ENCODE measurements around the gene VSTM4.

Gene VSTM4

GRCh38 chr10:49157229-49157628, 41.9 kb upstream of the VSTM4 start:
- Histone ChIP-seq H3K4me3 (ENCODE audit: low read depth in 1 of 2, low read length in 2 of 2) (no peak overlapping the region), H3K27me3 (ENCODE audit: control insufficient read depth in 1 of 2, insufficient read depth in 2 of 2, low read length in 2 of 2) (no peaks in the 10 kb centered on the region), H3K36me3 (ENCODE audit: control insufficient read depth in 1 of 2, insufficient read depth in 2 of 2, low read length in 2 of 2) (no peaks in the 10 kb centered on the region), H3K4me1 (ENCODE audit: control insufficient read depth in 1 of 2, insufficient read depth in 2 of 2, low read length in 2 of 2) (no peaks in the 10 kb centered on the region), H3K27ac (ENCODE audit: low read depth, low read length) (no peak overlapping the region), H3K9me3 (ENCODE audit: control insufficient read depth in 1 of 2, low read length in 2 of 2) (no peaks in the 10 kb centered on the region), H3K9ac (ENCODE audit: low read depth in 1 of 2, low read length in 2 of 2) (no peak overlapping the region)

GRCh38 chr10:49154641-49155040, 39.3 kb upstream of the VSTM4 start:
- Histone ChIP-seq H3K4me3 (ENCODE audit: low read depth in 1 of 2, low read length in 2 of 2) (no peak overlapping the region), H3K36me3 (ENCODE audit: control insufficient read depth in 1 of 2, insufficient read depth in 2 of 2, low read length in 2 of 2) (no peaks in the 10 kb centered on the region), H3K27ac (ENCODE audit: low read depth, low read length) (no peak overlapping the region), H3K4me1 (ENCODE audit: control insufficient read depth in 1 of 2, insufficient read depth in 2 of 2, low read length in 2 of 2) (no peaks in the 10 kb centered on the region), H3K9ac (ENCODE audit: low read depth in 1 of 2, low read length in 2 of 2) (no peak overlapping the region), H3K27me3 (ENCODE audit: control insufficient read depth in 1 of 2, insufficient read depth in 2 of 2, low read length in 2 of 2) (no peaks in the 10 kb centered on the region), H3K9me3 (ENCODE audit: control insufficient read depth in 1 of 2, low read length in 2 of 2) (no peaks in the 10 kb centered on the region)

- Histone ChIP-seq H3K27ac (ENCODE audit: low read depth, low read length) (no peak overlapping the region), H3K36me3 (ENCODE audit: control insufficient read depth in 1 of 2, insufficient read depth in 2 of 2, low read length in 2 of 2) (no peaks in the 10 kb centered on the region), H3K27me3 (ENCODE audit: control insufficient read depth in 1 of 2, insufficient read depth in 2 of 2, low read length in 2 of 2) (no peaks in the 10 kb centered on the region), H3K4me1 (ENCODE audit: control insufficient read depth in 1 of 2, insufficient read depth in 2 of 2, low read length in 2 of 2) (no peaks in the 10 kb centered on the region), H3K9me3 (ENCODE audit: control insufficient read depth in 1 of 2, low read length in 2 of 2) (no peaks in the 10 kb centered on the region), H3K4me3 (ENCODE audit: low read depth in 1 of 2, low read length in 2 of 2) (no peak overlapping the region), H3K9ac (ENCODE audit: low read depth in 1 of 2, low read length in 2 of 2) (no peak overlapping the region)
These were observed 38.6 kb upstream of the VSTM4 start for GRCh38 chr10:49153971-49154370.

GRCh38 chr10:49153115-49153514, 37.8 kb upstream of the VSTM4 start:
- no peak overlapping the region for H3K9ac ChIP-seq (ENCODE audit: low read depth in 1 of 2, low read length in 2 of 2)
- H3K4me1 ChIP-seq (ENCODE audit: control insufficient read depth in 1 of 2, insufficient read depth in 2 of 2, low read length in 2 of 2): no peaks in the 10 kb centered on the region
- no peaks in the 10 kb centered on the region for H3K9me3 ChIP-seq (ENCODE audit: control insufficient read depth in 1 of 2, low read length in 2 of 2)
- H3K27me3 ChIP-seq (ENCODE audit: control insufficient read depth in 1 of 2, insufficient read depth in 2 of 2, low read length in 2 of 2): no peaks in the 10 kb centered on the region
- no peaks in the 10 kb centered on the region for H3K36me3 ChIP-seq (ENCODE audit: control insufficient read depth in 1 of 2, insufficient read depth in 2 of 2, low read length in 2 of 2)
- no peak overlapping the region for H3K27ac ChIP-seq (ENCODE audit: low read depth, low read length)
- H3K4me3 ChIP-seq (ENCODE audit: low read depth in 1 of 2, low read length in 2 of 2): no peak overlapping the region

GRCh38 chr10:49152663-49153062, 37.3 kb upstream of the VSTM4 start:
- no peaks in the 10 kb centered on the region for H3K9me3 ChIP-seq (ENCODE audit: control insufficient read depth in 1 of 2, low read length in 2 of 2)
- no peak overlapping the region for H3K27ac ChIP-seq (ENCODE audit: low read depth, low read length)
- no peaks in the 10 kb centered on the region for H3K27me3 ChIP-seq (ENCODE audit: control insufficient read depth in 1 of 2, insufficient read depth in 2 of 2, low read length in 2 of 2)
- H3K9ac ChIP-seq (ENCODE audit: low read depth in 1 of 2, low read length in 2 of 2): no peak overlapping the region
- no peak overlapping the region for H3K4me3 ChIP-seq (ENCODE audit: low read depth in 1 of 2, low read length in 2 of 2)
- H3K36me3 ChIP-seq (ENCODE audit: control insufficient read depth in 1 of 2, insufficient read depth in 2 of 2, low read length in 2 of 2): no peaks in the 10 kb centered on the region
- H3K4me1 ChIP-seq (ENCODE audit: control insufficient read depth in 1 of 2, insufficient read depth in 2 of 2, low read length in 2 of 2): no peaks in the 10 kb centered on the region

- Histone ChIP-seq H3K9me3 (ENCODE audit: control insufficient read depth in 1 of 2, low read length in 2 of 2) (no peaks in the 10 kb centered on the region), H3K4me1 (ENCODE audit: control insufficient read depth in 1 of 2, insufficient read depth in 2 of 2, low read length in 2 of 2) (no peaks in the 10 kb centered on the region), H3K27me3 (ENCODE audit: control insufficient read depth in 1 of 2, insufficient read depth in 2 of 2, low read length in 2 of 2) (no peaks in the 10 kb centered on the region), H3K27ac (ENCODE audit: low read depth, low read length) (no peak overlapping the region), H3K36me3 (ENCODE audit: control insufficient read depth in 1 of 2, insufficient read depth in 2 of 2, low read length in 2 of 2) (no peaks in the 10 kb centered on the region), H3K9ac (ENCODE audit: low read depth in 1 of 2, low read length in 2 of 2) (no peak overlapping the region), H3K4me3 (ENCODE audit: low read depth in 1 of 2, low read length in 2 of 2) (no peak overlapping the region)
These were observed 36.7 kb upstream of the VSTM4 start for GRCh38 chr10:49152037-49152436.

- H3K9ac ChIP-seq (ENCODE audit: low read depth in 1 of 2, low read length in 2 of 2): no peak overlapping the region
These were observed 36.2 kb upstream of the VSTM4 start for GRCh38 chr10:49151481-49151880.

GRCh38 chr10:49151025-49151445, 35.7 kb upstream of the VSTM4 start:
- no peak overlapping the region for H3K27ac ChIP-seq (ENCODE audit: low read depth, low read length)
- H3K9ac ChIP-seq (ENCODE audit: low read depth in 1 of 2, low read length in 2 of 2): no peak overlapping the region
- no peaks in the 10 kb centered on the region for H3K9me3 ChIP-seq (ENCODE audit: control insufficient read depth in 1 of 2, low read length in 2 of 2)
- no peaks in the 10 kb centered on the region for H3K36me3 ChIP-seq (ENCODE audit: control insufficient read depth in 1 of 2, insufficient read depth in 2 of 2, low read length in 2 of 2)
- H3K27me3 ChIP-seq (ENCODE audit: control insufficient read depth in 1 of 2, insufficient read depth in 2 of 2, low read length in 2 of 2): no peaks in the 10 kb centered on the region
- no peaks in the 10 kb centered on the region for H3K4me1 ChIP-seq (ENCODE audit: control insufficient read depth in 1 of 2, insufficient read depth in 2 of 2, low read length in 2 of 2)
- H3K4me3 ChIP-seq (ENCODE audit: low read depth in 1 of 2, low read length in 2 of 2): no peak overlapping the region

More at GRCh38 chr10:49151481-49151880, 36.2 kb upstream of the VSTM4 start:
- Histone ChIP-seq H3K36me3 (ENCODE audit: control insufficient read depth in 1 of 2, insufficient read depth in 2 of 2, low read length in 2 of 2) (no peaks in the 10 kb centered on the region), H3K4me3 (ENCODE audit: low read depth in 1 of 2, low read length in 2 of 2) (no peak overlapping the region), H3K9me3 (ENCODE audit: control insufficient read depth in 1 of 2, low read length in 2 of 2) (no peaks in the 10 kb centered on the region), H3K27ac (ENCODE audit: low read depth, low read length) (no peak overlapping the region), H3K27me3 (ENCODE audit: control insufficient read depth in 1 of 2, insufficient read depth in 2 of 2, low read length in 2 of 2) (no peaks in the 10 kb centered on the region), H3K4me1 (ENCODE audit: control insufficient read depth in 1 of 2, insufficient read depth in 2 of 2, low read length in 2 of 2) (no peaks in the 10 kb centered on the region)

- Histone ChIP-seq H3K9me3 (ENCODE audit: control insufficient read depth in 1 of 2, low read length in 2 of 2) (no peaks in the 10 kb centered on the region), H3K27ac (ENCODE audit: low read depth, low read length) (no peak overlapping the region), H3K9ac (ENCODE audit: low read depth in 1 of 2, low read length in 2 of 2) (no peak overlapping the region), H3K27me3 (ENCODE audit: control insufficient read depth in 1 of 2, insufficient read depth in 2 of 2, low read length in 2 of 2) (no peaks in the 10 kb centered on the region), H3K4me1 (ENCODE audit: control insufficient read depth in 1 of 2, insufficient read depth in 2 of 2, low read length in 2 of 2) (no peaks in the 10 kb centered on the region), H3K36me3 (ENCODE audit: control insufficient read depth in 1 of 2, insufficient read depth in 2 of 2, low read length in 2 of 2) (no peaks in the 10 kb centered on the region), H3K4me3 (ENCODE audit: low read depth in 1 of 2, low read length in 2 of 2) (no peak overlapping the region)
These were observed 35.1 kb upstream of the VSTM4 start for GRCh38 chr10:49150426-49150825.

- H3K9me3 ChIP-seq (ENCODE audit: control insufficient read depth in 1 of 2, low read length in 2 of 2): no peaks in the 10 kb centered on the region
- H3K27ac ChIP-seq (ENCODE audit: low read depth, low read length): no peak overlapping the region
- no peak overlapping the region for H3K9ac ChIP-seq (ENCODE audit: low read depth in 1 of 2, low read length in 2 of 2)
- no peak overlapping the region for H3K4me3 ChIP-seq (ENCODE audit: low read depth in 1 of 2, low read length in 2 of 2)
- H3K27me3 ChIP-seq (ENCODE audit: control insufficient read depth in 1 of 2, insufficient read depth in 2 of 2, low read length in 2 of 2): no peaks in the 10 kb centered on the region
- H3K36me3 ChIP-seq (ENCODE audit: control insufficient read depth in 1 of 2, insufficient read depth in 2 of 2, low read length in 2 of 2): no peaks in the 10 kb centered on the region
- H3K4me1 ChIP-seq (ENCODE audit: control insufficient read depth in 1 of 2, insufficient read depth in 2 of 2, low read length in 2 of 2): no peaks in the 10 kb centered on the region
These were observed 34.6 kb upstream of the VSTM4 start for GRCh38 chr10:49149881-49150280.

- Histone ChIP-seq H3K4me1 (ENCODE audit: control insufficient read depth in 1 of 2, insufficient read depth in 2 of 2, low read length in 2 of 2) (peaks cover 0 to 5% of the 10 kb centered on the region in 2 donors), H3K36me3 (ENCODE audit: control insufficient read depth in 1 of 2, insufficient read depth in 2 of 2, low read length in 2 of 2) (no peaks in the 10 kb centered on the region)
These were observed 28.9 kb upstream of the VSTM4 start for GRCh38 chr10:49144058-49144720.

More at GRCh38 chr10:49144058-49144720, 28.9 kb upstream of the VSTM4 start:
- Histone ChIP-seq H3K27me3 (ENCODE audit: control insufficient read depth in 1 of 2, insufficient read depth in 2 of 2, low read length in 2 of 2) (no peaks in the 10 kb centered on the region), H3K4me3 (ENCODE audit: low read depth in 1 of 2, low read length in 2 of 2) (no peak overlapping the region), H3K9ac (ENCODE audit: low read depth in 1 of 2, low read length in 2 of 2) (no peak overlapping the region), H3K9me3 (ENCODE audit: control insufficient read depth in 1 of 2, low read length in 2 of 2) (no peaks in the 10 kb centered on the region), H3K27ac (ENCODE audit: low read depth, low read length) (no peak overlapping the region)
